PC-9 (cell line): ENCODE data around the gene COL18A1. TPM values are rescaled to one million over a fixed set of nuclear protein-coding genes. Genes with fewer than 3 reads are reported as not detected.

Experiments
- BruUV-seq: library from RNA; stranded (reverse); fragments of 400-500 nt; replicated peaks from 2 replicates; lab custom pipeline; 2021; lab: Mats Ljungman, UMichigan
- CTCF ChIA-PET: fragments of 300-600 bp; sonication (Branson Sonifier 250); formaldehyde crosslinking; loops from one replicate; lab custom pipeline; 2022; ENCODE audit warnings: antibody characterized with exemption; lab: Charles Lee
- POLR2A ChIA-PET: fragments of 300-600 bp; sonication (Branson Sonifier 250); formaldehyde crosslinking; loops from one replicate; lab custom pipeline; 2022; ENCODE audit warnings: antibody characterized with exemption; ENCODE audit not compliant: unreplicated experiment; lab: Charles Lee
- DNase-seq, 2 experiments: peaks; one replicate each; pipeline versions ENCODE4 v3.0.0 to v3.0.0-alpha.2; 2015 to 2022; ENCODE audit warnings: mixed read lengths in 1 of 2
- H2AFZ ChIP-seq: fragments of 200-600 bp; sonication (generic); 2 replicates; pipeline ENCODE4 v1.8.1; 2017; ENCODE audit warnings: antibody characterized with exemption
- H3F3A ChIP-seq: fragments of 200-600 bp; sonication (generic); 2 replicates; pipeline ENCODE4 v1.8.1; 2017; ENCODE audit warnings: antibody characterized with exemption, mild to moderate bottlenecking, low read depth; ENCODE audit not compliant: insufficient read depth
- H3K27ac ChIP-seq: fragments of 200-600 bp; sonication (generic); 2 replicates; pipeline ENCODE4 v1.6.1; 2016; ENCODE audit warnings: mixed run types
- H3K27me3 ChIP-seq: fragments of 200-600 bp; sonication (generic); 2 replicates; pipeline ENCODE4 v1.6.1; 2016; ENCODE audit warnings: low read depth, mixed run types; ENCODE audit not compliant: insufficient read depth
- H3K36me3 ChIP-seq: fragments of 200-600 bp; sonication (generic); 2 replicates; pipeline ENCODE4 v1.6.1; 2016; ENCODE audit warnings: low read depth, mixed run types
- H3K4me1 ChIP-seq: fragments of 200-600 bp; sonication (generic); replicated peaks from 2 replicates; pipeline ENCODE4 v1.6.1; 2016; ENCODE audit warnings: mixed run types; ENCODE audit not compliant: insufficient read depth
- H3K4me2 ChIP-seq: fragments of 200-600 bp; sonication (generic); 2 replicates; pipeline ENCODE4 v1.6.1; 2017; ENCODE audit warnings: mixed run types
- H3K4me3 ChIP-seq: fragments of 200-600 bp; sonication (generic); 2 replicates; pipeline ENCODE4 v1.6.1; 2016; ENCODE audit warnings: mixed run types
- H3K79me2 ChIP-seq: fragments of 200-600 bp; sonication (generic); 2 replicates; pipeline ENCODE4 v1.6.1; 2017; ENCODE audit warnings: low read depth, mixed run types
- H3K9me2 ChIP-seq: fragments of 200-600 bp; sonication (generic); 2 replicates; pipeline ENCODE4 v1.8.1; 2017; ENCODE audit warnings: mild to moderate bottlenecking; ENCODE audit not compliant: insufficient read depth
- H3K9me3 ChIP-seq: fragments of 200-600 bp; sonication (generic); 2 replicates; pipeline ENCODE4 v1.8.1; 2016; ENCODE audit warnings: low read depth; ENCODE audit not compliant: insufficient read depth
- H4K20me1 ChIP-seq: fragments of 200-600 bp; sonication (generic); 2 replicates; pipeline ENCODE4 v1.8.1; 2017; ENCODE audit not compliant: insufficient read depth
- CTCF ChIP-seq: fragments of 200-600 bp; sonication (generic); conservative IDR thresholded peaks from 2 replicates; pipeline ENCODE4 v1.6.1; 2017; ENCODE audit warnings: mixed run types, antibody characterized with exemption, mild to moderate bottlenecking, moderate library complexity
- EZH2 ChIP-seq: fragments of 200-600 bp; sonication (generic); IDR thresholded peaks from 2 replicates; pipeline ENCODE4 v1.8.0; 2017; ENCODE audit warnings: antibody characterized with exemption, low read depth
- intact Hi-C: fragments of 100-400 bp; cut with micrococcal nuclease; formaldehyde crosslinking; loops from one replicate; pipeline ENCODE4 v1.10.0; 2022; ENCODE audit not compliant: unreplicated experiment
- total RNA-seq: library from RNA; stranded (reverse); gene quantifications from 2 replicates; pipeline ENCODE4 v1.2.3, GENCODE V29; 2021

COL18A1 gene
- total RNA-seq, 1 experiment from 2014 or later: 82.4 TPM

- Histone ChIP-seq H3K9me2 (no peaks in the 10 kb centered on the region), H3K9me3 (no peaks in the 10 kb centered on the region), H4K20me1 (no peaks in the 10 kb centered on the region), H2AFZ (no peak overlapping the region), H3K36me3 (no peaks in the 10 kb centered on the region), H3F3A (peaks cover 18% of the 10 kb centered on the region; the same call in 1 of the 2 replicates), H3K79me2 (no peaks in the 10 kb centered on the region), H3K27ac (no peak overlapping the region), H3K4me1 (peaks cover 16% of the 10 kb centered on the region), H3K4me3 (no peak overlapping the region), H3K27me3 (no peaks in the 10 kb centered on the region), H3K4me2 (no peak overlapping the region)
- TF ChIP-seq EZH2: no peak
- TF ChIP-seq CTCF: no peak
- intact Hi-C loops: no loop called here
- CTCF ChIA-PET: no interaction called here
- no TSS peak for BruUV-seq
- DNase-seq: no peak
- POLR2A ChIA-PET: interaction anchor here (0.5 to 0.6 kb wide), 2 partner anchors 12 to 109 kb away, joined by 7 to 13 read pairs; no protein-coding TSS in a partner anchor
Observed at GRCh38 chr21:45472445-45473365, 67.7 kb downstream of the COL18A1 start.

- H3K4me1 ChIP-seq: peaks cover 16% of the 10 kb centered on the region
- no peak overlapping the region for H3K4me3 ChIP-seq
- no peaks in the 10 kb centered on the region for H3K9me2 ChIP-seq
- TF ChIP-seq EZH2 (no peak), CTCF (no peak)
- no peak overlapping the region for H3K4me2 ChIP-seq
- H3K27me3 ChIP-seq: no peaks in the 10 kb centered on the region
- peaks cover 18% of the 10 kb centered on the region; the same call in 1 of the 2 replicates for H3F3A ChIP-seq
- H3K36me3 ChIP-seq: no peaks in the 10 kb centered on the region
- no peaks in the 10 kb centered on the region for H3K9me3 ChIP-seq
- DNase-seq: no peak
- intact Hi-C loops: no loop called here
- POLR2A ChIA-PET: no interaction called here
- CTCF ChIA-PET: no interaction called here
- H2AFZ ChIP-seq: no peak overlapping the region
- BruUV-seq: no TSS peak
- no peaks in the 10 kb centered on the region for H3K79me2 ChIP-seq
- no peaks in the 10 kb centered on the region for H4K20me1 ChIP-seq
- H3K27ac ChIP-seq: no peak overlapping the region
Observed at GRCh38 chr21:45473496-45474322, 68.7 kb downstream of the COL18A1 start.

DNA sequence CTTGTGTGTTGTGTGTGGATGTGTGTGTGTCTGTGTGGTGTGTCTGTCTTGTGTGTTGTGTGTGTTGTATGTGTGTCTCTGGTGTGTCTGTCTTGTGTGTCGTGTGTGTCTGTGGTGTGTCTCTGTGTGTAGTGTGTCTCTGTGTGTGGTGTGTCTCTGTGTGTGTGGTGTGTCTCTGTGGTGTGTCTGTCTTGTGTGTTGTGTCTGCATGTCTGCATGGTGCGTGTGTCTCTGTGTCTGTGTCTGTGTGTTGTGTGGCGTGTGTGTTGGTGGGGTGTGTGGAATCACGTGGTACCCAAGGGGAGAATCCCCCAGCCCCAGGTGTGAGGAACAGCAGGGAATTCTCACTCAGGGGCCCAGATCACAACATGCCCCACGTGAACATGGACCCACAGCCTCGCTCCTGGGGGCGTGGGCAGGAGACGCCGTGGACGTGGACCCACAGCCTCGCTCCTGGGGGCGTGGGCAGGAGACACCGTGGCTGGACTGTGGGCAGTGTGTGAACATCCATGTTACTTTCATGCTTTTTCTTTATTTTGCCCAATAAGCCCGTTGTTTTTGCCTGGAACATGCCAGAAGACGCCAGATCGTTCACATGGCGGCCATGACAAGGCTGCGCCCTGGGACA, 69.5 kb downstream of the COL18A1 start:
- Histone ChIP-seq H3F3A (peaks cover 22% of the 10 kb centered on the region; the same call in 1 of the 2 replicates), H3K4me3 (no peak overlapping the region), H3K27ac (no peak overlapping the region), H3K9me2 (no peaks in the 10 kb centered on the region), H3K4me2 (no peak overlapping the region), H2AFZ (no peak overlapping the region), H3K79me2 (no peaks in the 10 kb centered on the region), H3K4me1 (peaks cover 16% of the 10 kb centered on the region), H4K20me1 (no peaks in the 10 kb centered on the region), H3K36me3 (no peaks in the 10 kb centered on the region), H3K27me3 (no peaks in the 10 kb centered on the region), H3K9me3 (no peaks in the 10 kb centered on the region)
- no peak for DNase-seq
- ChIA-PET POLR2A (no interaction called here), CTCF (no interaction called here)
- no TSS peak for BruUV-seq
- intact Hi-C loops: no loop called here
- TF ChIP-seq CTCF (no peak), EZH2 (no peak)
